HUES48 (cell line): Measurements from ENCODE around the gene PCED1A.
"Not testable (repeated sequence)": the region's sequence is repeated elsewhere in the genome, so short reads cannot be mapped to it uniquely, and the experiment has no call there.

Source experiments
- H3K27ac ChIP-seq: one replicate; pipeline ENCODE4 v1.7.0; 2013; ENCODE audit warnings: low read depth, low read length, inconsistent platforms
- H3K27me3 ChIP-seq: 2 replicates; pipeline ENCODE4 v1.6.1; 2013; ENCODE audit warnings: mild to moderate bottlenecking, low read length; ENCODE audit not compliant: control insufficient read depth, insufficient read depth
- H3K36me3 ChIP-seq: 2 replicates; pipeline ENCODE4 v1.6.1; 2013; ENCODE audit warnings: low read length; ENCODE audit not compliant: control insufficient read depth, insufficient read depth
- H3K4me1 ChIP-seq: 2 replicates; pipeline ENCODE4 v1.6.1; 2013; ENCODE audit warnings: mild to moderate bottlenecking, low read length; ENCODE audit not compliant: control insufficient read depth, insufficient read depth
- H3K4me3 ChIP-seq: 2 replicates; pipeline ENCODE4 v1.5.1; 2013; ENCODE audit warnings: mild to moderate bottlenecking, low read depth, low read length
- H3K9ac ChIP-seq: 2 replicates; pipeline ENCODE4 v1.6.1; 2013; ENCODE audit warnings: mild to moderate bottlenecking, low read depth, low read length, moderate library complexity
- H3K9me3 ChIP-seq: 2 replicates; pipeline ENCODE4 v1.6.1; 2013; ENCODE audit warnings: low read length; ENCODE audit not compliant: control insufficient read depth, insufficient read depth

Gene PCED1A

DNA sequence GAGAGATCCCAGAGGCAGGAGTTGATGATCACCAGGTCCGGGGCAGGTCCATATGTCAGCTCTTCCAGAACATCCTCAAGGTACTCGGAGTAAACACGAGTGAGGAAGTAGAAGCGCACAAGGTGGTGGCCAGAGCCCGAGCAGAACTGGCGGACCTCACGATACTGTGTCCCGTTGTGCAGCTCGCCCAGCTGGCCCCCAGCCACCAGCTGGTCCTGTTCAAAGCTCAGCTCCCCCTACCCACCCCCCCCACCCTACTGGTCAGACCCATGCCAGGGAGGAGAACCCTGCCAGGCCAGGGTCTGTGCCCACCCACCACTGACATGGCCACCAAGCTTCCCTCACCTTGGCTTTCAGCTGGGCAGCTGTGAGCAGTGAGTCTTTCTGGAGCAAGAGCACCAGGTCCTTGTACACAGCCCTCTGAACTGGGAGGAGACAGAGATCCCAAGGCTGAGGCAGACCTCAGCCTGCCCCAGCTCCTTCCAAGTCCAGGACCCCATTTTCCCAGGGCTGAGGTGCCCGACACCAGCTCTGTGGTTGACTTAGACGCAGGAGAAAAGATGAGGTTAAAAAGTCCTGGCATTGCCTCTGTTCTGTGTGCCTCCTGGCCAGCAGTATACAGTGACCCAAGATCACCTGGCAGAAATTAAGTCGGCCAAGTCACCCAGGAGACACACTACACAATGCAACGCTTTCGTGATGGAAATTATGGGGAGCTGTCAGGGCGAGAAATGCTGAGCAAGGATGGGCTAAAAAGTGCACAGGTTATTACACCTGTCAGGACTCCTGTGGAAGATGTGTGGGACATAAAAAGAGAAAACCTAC is 1.4 kb downstream of the PCED1A start:
- H3K27me3 ChIP-seq = peaks cover 14% of the 10 kb centered on the region
- no peaks in the 10 kb centered on the region for H3K9me3 ChIP-seq
- H3K4me3 ChIP-seq = no peak overlapping the region
- no peaks in the 10 kb centered on the region for H3K36me3 ChIP-seq
- H3K4me1 ChIP-seq = 0 out of 2 replicates have a peak, but pooled peaks cover 3% of the 10 kb centered on the region
- H3K9ac ChIP-seq = no peak overlapping the region
- H3K27ac ChIP-seq = no peak overlapping the region

DNA sequence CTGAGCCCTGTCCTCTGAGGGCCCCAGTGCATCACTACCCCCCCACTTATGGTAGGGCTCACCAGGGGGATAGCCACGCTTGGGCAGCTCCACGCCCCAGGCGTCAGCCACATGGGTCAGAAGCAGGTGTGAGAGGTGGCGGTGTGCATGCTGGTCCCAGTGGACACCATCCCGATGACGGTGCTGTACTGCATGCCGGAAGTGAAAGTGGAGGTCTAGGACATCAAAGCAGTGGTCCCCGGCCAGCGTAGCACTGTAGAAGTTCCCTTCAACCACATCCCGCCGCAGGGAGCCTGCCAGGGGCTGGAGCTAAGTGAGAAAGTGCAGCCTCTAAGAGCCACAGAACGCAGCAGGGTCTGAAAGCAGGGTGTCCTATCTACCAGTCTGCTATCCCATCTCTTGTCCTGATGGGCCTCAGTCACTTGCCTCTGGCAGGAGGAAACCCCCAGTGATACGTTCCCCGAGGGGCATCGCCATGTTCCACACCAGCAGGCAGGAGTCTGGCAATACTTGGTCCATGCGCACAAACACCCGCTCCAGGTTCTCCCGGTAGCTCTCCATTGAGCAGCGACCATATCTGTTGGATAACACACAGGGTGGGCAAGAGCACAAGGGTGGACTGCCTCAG is 2.2 kb downstream of the PCED1A start:
- Histone ChIP-seq H3K4me3 (no peak overlapping the region), H3K4me1 (0 out of 2 replicates have a peak, but pooled peaks cover 3% of the 10 kb centered on the region), H3K27me3 (peaks cover 14% of the 10 kb centered on the region), H3K36me3 (no peaks in the 10 kb centered on the region), H3K27ac (no peak overlapping the region), H3K9ac (no peak overlapping the region), H3K9me3 (no peaks in the 10 kb centered on the region)

DNA sequence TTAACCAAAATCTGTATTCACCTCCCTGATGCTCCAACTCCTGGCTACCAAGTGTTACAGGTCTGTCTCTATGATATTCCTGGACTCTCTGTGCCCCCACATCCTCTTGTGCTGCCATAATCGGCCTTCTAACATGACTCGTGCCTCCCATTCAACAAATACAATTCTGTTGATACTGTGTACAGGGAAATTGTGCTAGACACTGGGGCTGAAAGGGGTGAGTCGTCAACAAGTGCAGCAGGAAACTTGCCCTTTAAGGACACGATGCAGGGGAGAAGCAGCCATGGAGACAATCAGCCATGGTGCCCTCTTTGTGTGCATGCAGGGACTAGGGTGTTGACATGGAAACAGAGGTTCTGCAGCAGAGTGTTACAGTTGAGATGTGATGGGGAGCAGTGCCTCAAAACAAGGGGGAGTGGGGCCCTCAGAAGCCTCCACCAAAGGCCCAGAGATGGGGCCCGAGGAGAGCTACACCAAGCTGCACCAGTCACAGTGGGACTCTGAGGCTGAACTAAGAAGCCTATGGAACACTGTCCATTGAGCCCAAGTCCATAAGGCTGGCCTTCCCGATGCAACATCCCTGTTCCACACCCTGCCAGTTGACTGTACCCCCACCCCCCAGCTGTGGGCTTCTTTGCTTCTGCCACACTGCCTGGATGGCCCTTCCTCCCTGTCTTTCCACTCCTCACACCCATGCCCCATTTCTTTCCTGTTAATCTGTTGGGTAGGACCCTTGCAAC is 3.1 kb downstream of the PCED1A start:
- Histone ChIP-seq H3K27me3 (peaks cover 14% of the 10 kb centered on the region), H3K27ac (no peak overlapping the region), H3K9me3 (no peaks in the 10 kb centered on the region), H3K36me3 (no peaks in the 10 kb centered on the region), H3K4me1 (0 out of 2 replicates have a peak, but pooled peaks cover 3% of the 10 kb centered on the region), H3K4me3 (no peak overlapping the region), H3K9ac (no peak overlapping the region)

- Histone ChIP-seq H3K9me3 (no peaks in the 10 kb centered on the region), H3K36me3 (no peaks in the 10 kb centered on the region), H3K4me1 (no peaks in the 10 kb centered on the region), H3K9ac (no peak overlapping the region), H3K27me3 (peaks cover 14% of the 10 kb centered on the region), H3K27ac (no peak overlapping the region), H3K4me3 (no peak overlapping the region)
These were observed 4.4 kb downstream of the PCED1A start for GRCh38 chr20:2836035-2836434.

GRCh38 chr20:2835331-2835796 is 5.1 kb downstream of the PCED1A start:
- Histone ChIP-seq H3K9me3 (no peaks in the 10 kb centered on the region), H3K36me3 (no peaks in the 10 kb centered on the region), H3K27me3 (peaks cover 14% of the 10 kb centered on the region), H3K27ac (no peak overlapping the region), H3K4me1 (no peaks in the 10 kb centered on the region), H3K4me3 (no peak overlapping the region), H3K9ac (no peak overlapping the region)

DNA sequence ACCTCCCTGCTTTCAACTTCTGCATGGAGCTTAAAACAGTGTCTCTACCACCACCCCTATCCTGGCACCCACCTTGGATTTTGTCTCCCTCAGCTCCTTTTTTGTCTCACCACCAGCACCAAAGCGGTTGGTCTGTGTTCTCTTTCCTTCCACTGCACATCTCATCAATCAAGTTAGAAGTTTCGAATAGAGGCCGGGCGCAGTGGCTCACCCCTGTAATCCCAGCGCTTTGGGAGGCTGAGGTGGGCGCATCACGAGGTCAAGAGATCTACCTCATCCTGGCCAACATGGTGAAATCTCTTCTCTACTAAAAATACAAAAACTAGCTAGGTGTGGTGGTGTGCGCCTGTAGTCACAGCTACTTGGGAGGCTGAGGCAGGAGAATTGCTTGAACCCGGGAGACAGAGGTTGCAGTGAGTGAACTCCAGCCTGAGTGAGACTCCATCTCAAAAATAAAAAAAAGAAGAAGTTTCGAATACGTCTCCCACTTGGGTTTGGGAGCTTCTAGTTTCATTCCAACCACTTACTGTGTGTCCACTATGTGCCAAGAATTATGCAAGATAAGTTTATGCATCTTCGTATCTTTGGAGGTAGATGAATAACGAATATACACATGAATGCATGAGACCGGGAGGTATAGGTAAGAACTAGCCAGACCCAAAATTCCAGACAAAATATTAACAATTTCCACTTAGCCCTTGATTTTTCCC is 5.9 kb downstream of the PCED1A start:
- H3K4me3 ChIP-seq = no peak overlapping the region
- H3K36me3 ChIP-seq = no peaks in the 10 kb centered on the region
- H3K4me1 ChIP-seq = no peaks in the 10 kb centered on the region
- no peak overlapping the region for H3K27ac ChIP-seq
- H3K9me3 ChIP-seq = no peaks in the 10 kb centered on the region
- peaks cover 5% of the 10 kb centered on the region for H3K27me3 ChIP-seq
- H3K9ac ChIP-seq = no peak overlapping the region

GRCh38 chr20:2833761-2834160 is 6.7 kb downstream of the PCED1A start:
- H3K4me1 ChIP-seq = no peaks in the 10 kb centered on the region
- no peaks in the 10 kb centered on the region for H3K36me3 ChIP-seq
- no peak overlapping the region for H3K4me3 ChIP-seq
- no peak overlapping the region for H3K9ac ChIP-seq
- no peak overlapping the region for H3K27ac ChIP-seq
- peaks cover 6% of the 10 kb centered on the region; the same call in 1 of the 2 replicates for H3K27me3 ChIP-seq
- H3K9me3 ChIP-seq = no peaks in the 10 kb centered on the region

- not testable (repeated sequence) for H3K9ac ChIP-seq
These were observed 9.2 kb downstream of the PCED1A start for GRCh38 chr20:2831206-2831605.

GRCh38 chr20:2829376-2829775 is 11.1 kb downstream of the PCED1A start:
- no peak overlapping the region for H3K4me3 ChIP-seq
- H3K36me3 ChIP-seq = no peaks in the 10 kb centered on the region
- no peak overlapping the region for H3K9ac ChIP-seq
- H3K4me1 ChIP-seq = no peaks in the 10 kb centered on the region
- no peaks in the 10 kb centered on the region for H3K9me3 ChIP-seq
- peaks cover 25% of the 10 kb centered on the region for H3K27me3 ChIP-seq
- H3K27ac ChIP-seq = no peak overlapping the region

More at GRCh38 chr20:2831206-2831605, 9.2 kb downstream of the PCED1A start:
- H3K4me3 ChIP-seq, H3K36me3 ChIP-seq, H3K4me1 ChIP-seq, H3K9me3 ChIP-seq, H3K27ac ChIP-seq: not testable (repeated sequence)
- peaks cover 22% of the 10 kb centered on the region for H3K27me3 ChIP-seq

- H3K9ac ChIP-seq = no peak overlapping the region
- H3K36me3 ChIP-seq = no peaks in the 10 kb centered on the region
- no peaks in the 10 kb centered on the region for H3K4me1 ChIP-seq
- H3K4me3 ChIP-seq = no peak overlapping the region
- H3K9me3 ChIP-seq = no peaks in the 10 kb centered on the region
- H3K27ac ChIP-seq = no peak overlapping the region
- H3K27me3 ChIP-seq = peaks cover 32% of the 10 kb centered on the region
These were observed 13.8 kb downstream of the PCED1A start for GRCh38 chr20:2826655-2827054.
